ENCODE measurements around the gene C3orf70.
"Not testable (repeated sequence)": the region's sequence is repeated elsewhere in the genome, so short reads cannot be mapped to it uniquely, and the experiment has no call there.

The C3orf70 gene

GRCh38 chr3:185120126-185120525 lies 32.7 kb downstream of the C3orf70 start:
- no peak for DNase-seq (ENCODE audit: low spot score)
- in situ Hi-C loops (cut with MboI; ENCODE audit: low sequenced_read_pairs, unreplicated experiment) = no loop called here
- no peak for TF ChIP-seq CTCF (IDR thresholded peaks at IDR 0.05; ENCODE audit: borderline replicate concordance, control extremely low read depth, extremely low read depth, insufficient read depth, missing control alignments)

- TF ChIP-seq CTCF (IDR thresholded peaks at IDR 0.05; ENCODE audit: borderline replicate concordance, control extremely low read depth, extremely low read depth, insufficient read depth, missing control alignments) = no peak
- in situ Hi-C loops (cut with MboI; ENCODE audit: low sequenced_read_pairs, unreplicated experiment) = no loop called here
- DNase-seq (ENCODE audit: low spot score) = no peak
Observed at GRCh38 chr3:185115371-185115770, 37.5 kb downstream of the C3orf70 start.

- in situ Hi-C loops (cut with MboI; ENCODE audit: low sequenced_read_pairs, unreplicated experiment) = no loop called here
- TF ChIP-seq CTCF (IDR thresholded peaks at IDR 0.05; ENCODE audit: borderline replicate concordance, control extremely low read depth, extremely low read depth, insufficient read depth, missing control alignments) = no peak
- DNase-seq (ENCODE audit: low spot score) = no peak
Observed at GRCh38 chr3:185114756-185115155, 38.1 kb downstream of the C3orf70 start.

GRCh38 chr3:185112186-185112585 lies 40.7 kb downstream of the C3orf70 start:
- no peak for TF ChIP-seq CTCF (IDR thresholded peaks at IDR 0.05; ENCODE audit: borderline replicate concordance, control extremely low read depth, extremely low read depth, insufficient read depth, missing control alignments)
- DNase-seq (ENCODE audit: low spot score) = no peak
- in situ Hi-C loops (cut with MboI; ENCODE audit: low sequenced_read_pairs, unreplicated experiment) = no loop called here

GRCh38 chr3:185109012-185109411 lies 43.8 kb downstream of the C3orf70 start:
- in situ Hi-C loops (cut with MboI; ENCODE audit: low sequenced_read_pairs, unreplicated experiment); DNase-seq (ENCODE audit: low spot score): not testable (repeated sequence)

- DNase-seq (ENCODE audit: low spot score); in situ Hi-C loops (cut with MboI; ENCODE audit: low sequenced_read_pairs, unreplicated experiment): not testable (repeated sequence)
Observed at GRCh38 chr3:185106256-185106890, 46.5 kb downstream of the C3orf70 start.

GRCh38 chr3:185103359-185104127 lies 49.3 kb downstream of the C3orf70 start:
- TF ChIP-seq CTCF (IDR thresholded peaks at IDR 0.05; ENCODE audit: borderline replicate concordance, control extremely low read depth, extremely low read depth, insufficient read depth, missing control alignments) = no peak
- DNase-seq (ENCODE audit: low spot score) = no peak
- in situ Hi-C loops (cut with MboI; ENCODE audit: low sequenced_read_pairs, unreplicated experiment) = no loop called here

All from GM13976 (cell line).